ENCODE results near the gene TM9SF4. TPM values are rescaled to one million over a fixed set of nuclear protein-coding genes. Genes with fewer than 3 reads are reported as not detected.

TM9SF4 gene
- total and polyA plus RNA-seq, 2 experiments from 2014 or later = 38.6 to 41.3 TPM

GRCh38 chr20:32138921-32139320 is 29.4 kb downstream of the TM9SF4 start:
- peaks cover 19% of the 10 kb centered on the region for H3K79me2 ChIP-seq (ENCODE audit: insufficient read depth)
- H3K27ac ChIP-seq = no peak overlapping the region
- in situ Hi-C loops (cut with MboI) = no loop called here
- H3K4me1 ChIP-seq (ENCODE audit: insufficient read depth) = no peaks in the 10 kb centered on the region
- no peak overlapping the region for H3K9ac ChIP-seq
- H3K4me2 ChIP-seq (ENCODE audit: unreplicated experiment) = no peak overlapping the region
- no peak overlapping the region for H3K4me3 ChIP-seq
- H3K9me3 ChIP-seq (ENCODE audit: low read depth) = no peaks in the 10 kb centered on the region
- H3F3A ChIP-seq (ENCODE audit: insufficient read depth) = no peaks in the 10 kb centered on the region
- TF ChIP-seq EZH2phosphoT487 (IDR thresholded peaks at IDR 0.05; ENCODE audit: insufficient read depth, low read depth) (no peak), EZH2 (IDR thresholded peaks at IDR 0.05; ENCODE audit: insufficient read depth, poor library complexity, severe bottlenecking) (no peak)
- DNase-seq = no peak
- no peaks in the 10 kb centered on the region for H3K9me2 ChIP-seq (ENCODE audit: insufficient read depth)
- peaks cover 22% of the 10 kb centered on the region for H3K36me3 ChIP-seq (ENCODE audit: low read depth)
- H4K20me1 ChIP-seq (ENCODE audit: insufficient read depth) = no peaks in the 10 kb centered on the region
- no peaks in the 10 kb centered on the region for H3K27me3 ChIP-seq (replicated peaks; ENCODE audit: insufficient read depth)
- no peak overlapping the region for H2AFZ ChIP-seq
- WGBS, 2 experiments (ENCODE audit: low coverage in 1 of 2, low lambda C conversion rate in 2 of 2, missing lambda C conversion rate in 2 of 2) = 93 to 95% methylated on average over 8 of the region's 8 CpGs

GRCh38 chr20:32139947-32140346 is 30.4 kb downstream of the TM9SF4 start:
- H3K4me3 ChIP-seq = no peak overlapping the region
- in situ Hi-C loops (cut with MboI) = no loop called here
- peaks cover 12% of the 10 kb centered on the region; the same call in 1 of the 2 replicates for H3K79me2 ChIP-seq (ENCODE audit: insufficient read depth)
- no peak for TF ChIP-seq EZH2 (IDR thresholded peaks at IDR 0.05; ENCODE audit: insufficient read depth, poor library complexity, severe bottlenecking)
- TF ChIP-seq EZH2phosphoT487 (IDR thresholded peaks at IDR 0.05; ENCODE audit: insufficient read depth, low read depth) = no peak
- no peak overlapping the region for H2AFZ ChIP-seq
- no peaks in the 10 kb centered on the region for H4K20me1 ChIP-seq (ENCODE audit: insufficient read depth)
- H3K9me2 ChIP-seq (ENCODE audit: insufficient read depth) = no peaks in the 10 kb centered on the region
- H3F3A ChIP-seq (ENCODE audit: insufficient read depth) = no peaks in the 10 kb centered on the region
- 80 to 84% methylated on average over 3 of the region's 3 CpGs for WGBS, 2 experiments (ENCODE audit: low coverage in 1 of 2, low lambda C conversion rate in 2 of 2, missing lambda C conversion rate in 2 of 2)
- DNase-seq = no peak
- no peak overlapping the region for H3K9ac ChIP-seq
- H3K36me3 ChIP-seq (ENCODE audit: low read depth) = peaks cover 23% of the 10 kb centered on the region
- no peaks in the 10 kb centered on the region for H3K4me1 ChIP-seq (ENCODE audit: insufficient read depth)
- no peak overlapping the region for H3K27ac ChIP-seq
- H3K9me3 ChIP-seq (ENCODE audit: low read depth) = no peaks in the 10 kb centered on the region
- no peak overlapping the region for H3K4me2 ChIP-seq (ENCODE audit: unreplicated experiment)
- H3K27me3 ChIP-seq (replicated peaks; ENCODE audit: insufficient read depth) = no peaks in the 10 kb centered on the region

- no peak overlapping the region for H3K4me2 ChIP-seq (ENCODE audit: unreplicated experiment)
- H3K9me3 ChIP-seq (ENCODE audit: low read depth) = no peaks in the 10 kb centered on the region
- no peak overlapping the region for H3K27ac ChIP-seq
- peaks cover 29% of the 10 kb centered on the region for H3K36me3 ChIP-seq (ENCODE audit: low read depth)
- H3K9me2 ChIP-seq (ENCODE audit: insufficient read depth) = no peaks in the 10 kb centered on the region
- no peak for DNase-seq
- H3K9ac ChIP-seq = no peak overlapping the region
- in situ Hi-C loops (cut with MboI) = no loop called here
- no peaks in the 10 kb centered on the region for H4K20me1 ChIP-seq (ENCODE audit: insufficient read depth)
- no peak overlapping the region for H3K4me3 ChIP-seq
- no peaks in the 10 kb centered on the region for H3K4me1 ChIP-seq (ENCODE audit: insufficient read depth)
- 96 to 100% methylated on average over 4 of the region's 4 CpGs for WGBS, 2 experiments (ENCODE audit: low coverage in 1 of 2, low lambda C conversion rate in 2 of 2, missing lambda C conversion rate in 2 of 2)
- TF ChIP-seq EZH2phosphoT487 (IDR thresholded peaks at IDR 0.05; ENCODE audit: insufficient read depth, low read depth) = no peak
- TF ChIP-seq EZH2 (IDR thresholded peaks at IDR 0.05; ENCODE audit: insufficient read depth, poor library complexity, severe bottlenecking) = no peak
- no peaks in the 10 kb centered on the region for H3K27me3 ChIP-seq (replicated peaks; ENCODE audit: insufficient read depth)
- H3K79me2 ChIP-seq (ENCODE audit: insufficient read depth) = peaks cover 6% of the 10 kb centered on the region; the same call in 1 of the 2 replicates
- H3F3A ChIP-seq (ENCODE audit: insufficient read depth) = no peaks in the 10 kb centered on the region
- H2AFZ ChIP-seq = no peak overlapping the region
Measured at GRCh38 chr20:32140603-32141002, 31.1 kb downstream of the TM9SF4 start.

GRCh38 chr20:32141465-32141980 is 32.0 kb downstream of the TM9SF4 start:
- Histone ChIP-seq H3K27ac (no peak overlapping the region), H3K4me2 (ENCODE audit: unreplicated experiment) (no peak overlapping the region), H3K4me3 (no peak overlapping the region), H4K20me1 (ENCODE audit: insufficient read depth) (no peaks in the 10 kb centered on the region), H3K9ac (no peak overlapping the region), H3K9me2 (ENCODE audit: insufficient read depth) (no peaks in the 10 kb centered on the region), H3K27me3 (replicated peaks; ENCODE audit: insufficient read depth) (no peaks in the 10 kb centered on the region), H3F3A (ENCODE audit: insufficient read depth) (no peaks in the 10 kb centered on the region), H3K36me3 (ENCODE audit: low read depth) (peaks cover 29% of the 10 kb centered on the region), H3K79me2 (ENCODE audit: insufficient read depth) (peaks cover 6% of the 10 kb centered on the region; the same call in 1 of the 2 replicates), H3K9me3 (ENCODE audit: low read depth) (no peaks in the 10 kb centered on the region), H3K4me1 (ENCODE audit: insufficient read depth) (no peaks in the 10 kb centered on the region), H2AFZ (no peak overlapping the region)
- no peak for TF ChIP-seq EZH2 (IDR thresholded peaks at IDR 0.05; ENCODE audit: insufficient read depth, poor library complexity, severe bottlenecking)
- no peak for TF ChIP-seq EZH2phosphoT487 (IDR thresholded peaks at IDR 0.05; ENCODE audit: insufficient read depth, low read depth)
- 90 to 92% methylated on average over 20 to 21 of the region's 21 CpGs for WGBS, 2 experiments (ENCODE audit: low coverage in 1 of 2, low lambda C conversion rate in 2 of 2, missing lambda C conversion rate in 2 of 2)
- DNase-seq = no peak
- in situ Hi-C loops (cut with MboI) = no loop called here
